H1 (cell line): ENCODE data around the gene CLDN25. TPM values are rescaled to one million over a fixed set of nuclear protein-coding genes. Genes with fewer than 3 reads are reported as not detected.

Source experiments
- CTCF ChIP-seq, 3 experiments: IDR thresholded peaks; 1 replicate in 2 of 3; 2 replicates in 1 of 3; pipeline versions ENCODE4 v1.5.1 to v1.6.1; 2011; ENCODE audit warnings: low read length in 3 of 3, mild to moderate bottlenecking in 3 of 3, inconsistent platforms in 2 of 3, low read depth in 1 of 3, moderate library complexity in 1 of 3; ENCODE audit not compliant: insufficient read depth in 1 of 3; ENCODE audit errors: control extremely low read depth in 1 of 3
- polyA plus RNA-seq, 7 experiments: library from polyadenylated mRNA; depleted of rRNA in 3 of 7; stranded (reverse) in 5 of 7; unstranded in 2 of 7; fragments of >200 nt in 5 of 7; fragments of 200-250 nt in 2 of 7; gene quantifications; 1 replicate in 5 of 7; 2 replicates in 1 of 7; 4 replicates in 1 of 7; pipeline versions ENCODE4 v1.2.1 to v1.2.3, GENCODE V29; 2011 to 2013; ENCODE audit warnings: missing spikeins in 2 of 7, mixed read lengths in 2 of 7
- total RNA-seq: library from RNA; stranded (reverse); fragmentation: NEBNext Ultra II Directional; extraction: Animal tissue kit (Norgen Biotek cat#: 25700); gene quantifications from 2 replicates; pipeline ENCODE4 v1.2.1, GENCODE V29; 2021

The CLDN25 gene
- total and polyA plus RNA-seq, 2 of the 8 experiments (the other 6 are each of a cell fraction or from before 2014, with no cell fraction given), result not detected

- no peak for TF ChIP-seq CTCF (IDR thresholded peaks at IDR 0.05; ENCODE audit: control extremely low read depth in 1 of 3, insufficient read depth in 1 of 3, low read depth in 1 of 3, low read length in 3 of 3)
Observed at GRCh38 chr11:113732092-113732491, 47.5 kb upstream of the CLDN25 start (continued).
